GM18526 (cell line): ENCODE measurements around the gene SLC25A38.

Source experiments
- POLR2A ChIP-seq: IDR thresholded peaks from 3 replicates; pipeline ENCODE4 v1.6.1; 2011; ENCODE audit not compliant: insufficient read length; ENCODE audit errors: extremely low read depth

The SLC25A38 gene, protein sequence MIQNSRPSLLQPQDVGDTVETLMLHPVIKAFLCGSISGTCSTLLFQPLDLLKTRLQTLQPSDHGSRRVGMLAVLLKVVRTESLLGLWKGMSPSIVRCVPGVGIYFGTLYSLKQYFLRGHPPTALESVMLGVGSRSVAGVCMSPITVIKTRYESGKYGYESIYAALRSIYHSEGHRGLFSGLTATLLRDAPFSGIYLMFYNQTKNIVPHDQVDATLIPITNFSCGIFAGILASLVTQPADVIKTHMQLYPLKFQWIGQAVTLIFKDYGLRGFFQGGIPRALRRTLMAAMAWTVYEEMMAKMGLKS

DNA sequence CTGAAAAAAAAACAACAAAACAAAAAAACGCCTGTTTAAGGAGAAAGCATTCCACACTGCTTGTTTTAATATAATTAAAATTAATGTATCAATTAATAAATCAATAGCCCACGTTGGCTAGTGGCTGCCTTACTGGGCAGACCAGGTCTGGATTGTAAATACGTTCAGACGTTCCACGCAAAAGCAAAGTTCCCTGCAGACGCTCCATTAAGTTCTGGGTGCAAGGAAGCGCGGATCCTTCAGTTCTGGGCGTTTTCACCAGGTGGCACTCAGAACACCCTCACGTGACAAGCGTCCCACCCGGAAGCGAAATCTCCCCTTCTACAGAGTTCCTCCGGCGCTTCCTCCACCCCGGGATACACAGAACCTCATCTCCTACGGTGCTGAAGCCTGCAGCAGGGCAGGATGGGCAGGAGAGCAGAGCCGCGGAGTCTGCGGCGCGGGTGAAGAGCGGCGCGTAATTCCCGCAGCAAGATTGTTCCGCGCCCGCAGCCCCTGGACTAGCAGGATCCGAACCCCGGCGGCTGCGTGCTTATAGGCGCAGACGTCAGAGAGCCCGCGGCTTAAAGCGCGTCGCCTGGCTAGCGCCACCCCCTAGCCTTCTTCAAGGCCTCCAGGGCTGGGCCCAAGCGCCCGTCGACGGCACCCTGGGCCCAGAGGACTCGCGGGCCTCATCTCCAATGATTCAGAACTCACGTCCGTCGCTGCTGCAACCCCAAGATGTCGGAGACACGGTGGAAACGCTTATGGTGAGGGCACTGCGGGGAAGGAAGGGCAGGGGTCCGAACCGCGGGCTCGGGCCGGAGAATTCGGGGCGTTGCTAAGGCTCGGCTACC lies at the start of gene SLC25A38:
SLC25A38 (plus strand) TSS at position 326 of the 836 bp plus-strand sequence; CDS start at position 681, 355 bp downstream.
- TF ChIP-seq POLR2A, result peak; percentile 69

DNA sequence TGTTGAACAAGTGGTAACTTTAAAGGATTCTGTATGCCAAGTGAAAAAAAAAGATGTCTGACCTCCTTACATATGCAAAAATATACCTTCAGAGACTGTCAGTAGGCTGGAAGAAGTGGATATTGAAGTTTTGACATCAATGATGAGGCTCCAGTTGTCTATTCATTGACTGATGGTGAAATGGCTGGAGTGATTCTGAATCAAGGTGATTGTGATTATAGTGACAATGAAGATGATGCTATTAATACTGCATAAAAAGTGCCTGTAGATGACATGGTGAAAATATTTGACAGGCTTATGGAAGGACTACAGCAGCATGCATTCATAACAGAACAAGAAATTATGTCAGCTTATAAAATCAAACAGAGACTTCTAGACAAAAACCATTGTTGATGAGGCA lies 49.6 kb upstream of the SLC25A38 start:
- no peak for TF ChIP-seq POLR2A

DNA sequence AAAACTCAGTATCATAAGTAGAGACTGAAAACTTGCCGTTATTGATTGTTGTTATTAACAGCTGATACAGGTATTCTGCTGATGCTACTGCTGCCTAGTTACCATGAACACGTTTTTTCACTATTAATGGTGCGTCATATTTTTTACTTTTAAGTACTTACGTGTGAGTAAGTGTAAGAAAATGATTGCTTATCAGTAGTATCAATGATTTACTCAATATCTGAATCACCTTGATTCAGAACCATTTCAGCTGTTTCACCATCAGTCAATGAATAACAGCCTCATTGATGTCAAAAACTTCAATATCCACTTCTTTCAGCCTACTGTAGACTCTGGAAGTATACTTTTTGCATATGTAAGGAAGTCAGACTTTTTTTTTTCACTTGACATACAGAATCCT lies 49.0 kb upstream of the SLC25A38 start:
- TF ChIP-seq POLR2A, result no peak

DNA sequence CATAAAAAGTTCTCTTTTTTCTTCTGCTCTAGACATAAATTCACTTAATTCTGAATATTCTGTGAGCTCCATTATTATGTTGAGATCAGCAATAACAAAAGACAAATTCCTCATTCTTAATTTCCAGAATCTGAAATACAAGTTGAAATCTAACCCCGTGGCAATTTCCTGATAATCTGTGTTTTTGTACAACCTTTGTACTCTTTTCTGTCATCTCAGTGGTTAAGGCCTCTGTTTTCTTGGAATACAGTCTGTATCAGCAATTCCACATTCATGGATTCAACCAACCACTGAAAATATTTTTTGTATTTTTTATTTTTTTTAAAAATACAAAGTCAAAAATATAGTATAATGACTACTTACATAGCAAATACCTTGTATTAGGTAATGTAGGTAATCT lies 45.0 kb upstream of the SLC25A38 start:
- TF ChIP-seq POLR2A, result no peak

DNA sequence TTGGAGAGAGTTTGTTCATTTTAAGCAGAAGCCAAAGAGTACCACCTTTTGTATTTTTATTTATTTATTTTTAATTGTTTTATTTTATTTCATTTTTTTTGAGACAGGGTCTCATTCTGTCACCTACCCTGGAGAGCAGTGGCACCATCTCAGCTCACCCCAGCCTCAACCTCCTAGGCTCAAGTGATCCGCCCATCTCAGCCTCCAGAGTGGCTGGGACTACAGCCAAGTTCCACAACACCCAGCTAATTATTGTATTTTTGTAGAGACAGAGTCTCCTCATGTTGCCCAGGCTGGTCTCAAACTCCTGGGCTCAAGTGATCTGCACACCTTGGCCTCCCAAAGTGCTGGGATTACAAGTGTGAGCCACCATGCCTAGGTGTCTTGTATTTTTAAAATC lies 44.1 kb upstream of the SLC25A38 start:
- no peak for TF ChIP-seq POLR2A

DNA sequence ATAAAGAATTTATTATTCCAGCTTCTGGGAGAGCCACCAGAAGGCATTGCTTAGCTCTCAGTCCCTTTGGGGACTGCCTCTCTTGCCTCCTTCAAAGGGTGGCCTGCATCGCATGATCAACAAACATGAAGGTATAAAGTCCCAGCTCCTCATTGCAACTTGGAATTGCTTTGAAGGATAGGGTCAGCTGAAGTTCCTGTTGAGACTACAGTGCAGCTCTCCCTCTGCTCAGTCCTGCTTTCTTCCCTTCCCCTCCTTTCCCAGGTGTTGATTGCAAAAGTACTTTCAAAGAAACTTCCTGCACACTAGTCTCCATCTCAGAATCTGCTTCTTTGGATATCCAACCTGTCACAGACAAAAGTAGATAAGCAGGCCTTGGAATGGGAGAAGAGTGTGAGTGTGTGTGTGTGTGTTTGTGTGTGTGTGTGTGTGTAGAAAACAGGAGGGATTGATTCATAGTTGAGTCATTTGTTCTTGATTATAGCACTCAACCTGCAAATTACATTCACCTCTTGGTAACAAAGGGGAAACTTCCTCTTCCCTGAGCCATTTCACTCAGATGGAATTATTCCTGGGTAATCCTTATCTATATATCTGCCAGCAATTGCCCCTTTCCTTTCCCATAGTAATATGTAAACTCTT lies 40.0 kb upstream of the SLC25A38 start:
- TF ChIP-seq POLR2A, result no peak

DNA sequence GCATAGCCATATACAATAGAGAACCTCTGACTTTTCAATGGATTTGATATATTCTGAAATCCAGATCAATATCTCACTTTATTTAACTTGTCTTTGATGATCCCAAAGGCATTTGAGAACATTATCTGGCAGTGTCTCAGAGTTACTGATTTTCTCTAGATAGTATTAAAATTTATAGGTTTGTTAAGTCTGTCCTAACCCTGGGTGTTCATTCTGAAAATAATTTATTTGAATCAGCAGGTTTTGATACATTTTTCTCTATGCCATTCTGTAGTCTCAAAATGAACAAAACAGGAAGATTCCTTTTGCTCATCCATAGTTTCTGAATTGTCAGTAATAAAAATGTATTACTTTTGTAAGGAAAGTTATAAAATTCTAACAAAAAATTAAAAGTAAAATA lies 39.4 kb upstream of the SLC25A38 start:
- TF ChIP-seq POLR2A, result no peak

DNA sequence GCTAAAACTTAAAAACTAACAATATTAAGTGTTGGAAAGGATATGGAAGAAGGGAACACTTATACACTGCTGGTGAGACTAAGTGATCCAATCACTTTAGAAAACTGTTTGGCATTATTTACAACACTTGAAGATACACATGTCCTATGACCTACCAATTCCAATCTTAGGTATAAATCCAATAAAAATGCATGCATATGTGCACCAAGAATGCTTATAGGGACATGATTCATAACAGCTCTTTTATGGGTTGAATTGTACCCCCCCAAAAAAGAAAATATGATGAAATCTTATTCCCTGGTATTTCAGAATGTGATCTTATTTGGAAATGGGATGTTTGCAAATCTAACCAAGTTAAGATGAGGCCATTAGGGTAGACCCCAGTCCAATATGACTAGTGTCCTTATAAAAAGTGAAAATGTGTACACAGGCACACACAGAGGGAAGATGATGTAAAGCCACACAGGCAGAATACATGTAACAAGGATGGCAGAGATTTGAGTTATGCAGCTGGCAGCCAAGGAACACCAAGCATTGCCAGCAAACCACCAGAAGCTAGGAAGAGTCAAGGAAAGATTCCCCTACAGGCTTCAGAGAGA lies 38.3 kb upstream of the SLC25A38 start:
- no peak for TF ChIP-seq POLR2A

DNA sequence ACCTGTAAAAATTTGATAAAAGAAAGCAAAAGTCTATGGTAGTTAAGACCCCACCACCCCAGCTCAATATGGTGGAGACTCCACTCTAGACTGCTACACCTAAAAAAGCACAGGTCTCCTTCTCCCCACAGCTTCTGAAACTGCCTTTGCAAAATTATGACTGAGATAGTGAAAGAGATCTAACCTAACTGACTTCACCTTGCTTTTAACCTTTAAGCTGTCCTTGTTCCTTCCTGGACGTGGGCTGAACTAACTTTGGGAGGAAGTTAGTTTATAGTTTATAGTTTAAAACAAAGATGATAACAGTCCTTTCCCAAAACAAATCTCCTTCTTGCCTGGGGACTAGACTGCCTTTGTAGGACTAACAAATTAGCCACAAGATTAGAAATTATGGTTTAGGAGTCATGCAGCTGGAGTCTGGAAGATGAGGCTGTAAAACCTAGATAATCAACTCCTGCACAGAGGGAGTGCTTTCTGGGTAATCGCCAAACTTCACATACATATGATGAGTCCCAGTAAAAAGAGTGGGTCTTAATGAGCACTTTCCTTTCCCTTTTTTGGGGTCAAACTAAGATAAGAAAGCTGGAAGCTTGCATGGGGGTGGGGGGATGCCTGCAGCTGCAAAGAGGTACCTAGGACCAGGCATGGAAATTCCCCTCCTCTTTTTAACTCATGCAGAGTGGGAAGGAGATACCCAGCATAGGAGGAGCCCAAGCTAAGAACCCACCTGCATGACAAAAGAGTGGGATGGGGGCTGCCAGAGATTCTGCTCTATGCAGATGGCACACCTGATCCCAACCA lies 36.2 kb upstream of the SLC25A38 start:
- no peak for TF ChIP-seq POLR2A

DNA sequence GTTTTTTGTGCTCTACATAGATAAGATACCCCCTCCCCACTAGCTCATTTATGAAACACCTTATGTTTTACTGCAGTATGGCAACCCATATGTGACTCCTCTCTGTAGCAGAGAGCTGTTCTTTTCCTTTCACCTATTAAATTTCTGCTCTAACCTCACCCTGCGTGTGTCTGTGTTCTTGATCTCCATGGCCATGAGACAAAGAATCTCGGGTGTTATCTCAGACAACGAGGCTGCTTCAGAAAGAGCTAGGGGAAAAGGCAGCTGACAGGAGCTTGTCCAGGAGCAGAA lies 35.6 kb upstream of the SLC25A38 start:
- no peak for TF ChIP-seq POLR2A

DNA sequence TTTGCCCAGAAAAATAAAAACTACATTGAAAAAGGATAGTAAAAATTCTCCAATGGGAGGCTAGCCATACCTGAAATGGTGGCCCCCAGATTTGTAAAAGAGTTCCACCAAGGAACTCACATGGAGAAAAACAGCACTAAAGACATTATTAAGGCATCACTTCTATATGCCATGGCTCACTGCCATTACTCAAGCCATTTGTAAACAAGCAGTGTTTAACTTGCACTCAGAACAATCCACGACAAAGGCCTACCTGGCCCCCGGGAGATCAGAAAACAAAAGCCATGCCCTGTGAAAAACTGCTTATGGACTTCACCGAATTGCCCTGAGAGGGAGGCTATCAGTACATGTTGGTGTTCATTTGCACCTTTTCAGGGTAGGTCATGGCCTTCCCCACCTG lies 34.1 kb upstream of the SLC25A38 start:
- no peak for TF ChIP-seq POLR2A

DNA sequence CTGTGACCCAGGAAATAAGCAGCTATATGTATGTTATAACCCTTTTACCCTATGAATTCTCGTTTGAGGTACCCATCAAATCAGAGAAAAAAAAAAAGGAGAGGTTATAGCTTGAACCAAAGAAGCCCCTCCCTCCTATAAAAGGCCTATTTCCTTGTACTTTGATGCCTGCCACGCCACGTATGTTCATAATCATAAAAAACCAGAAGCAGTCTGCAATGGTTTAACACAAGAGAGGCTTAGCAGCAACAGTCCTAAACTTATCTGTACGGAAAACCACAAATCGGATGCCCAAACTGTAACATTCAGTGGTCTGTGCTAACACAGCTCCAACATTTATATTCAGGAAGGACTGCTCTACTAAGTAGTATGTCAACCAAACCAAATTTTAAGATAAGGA lies 32.5 kb upstream of the SLC25A38 start:
- TF ChIP-seq POLR2A, result no peak

DNA sequence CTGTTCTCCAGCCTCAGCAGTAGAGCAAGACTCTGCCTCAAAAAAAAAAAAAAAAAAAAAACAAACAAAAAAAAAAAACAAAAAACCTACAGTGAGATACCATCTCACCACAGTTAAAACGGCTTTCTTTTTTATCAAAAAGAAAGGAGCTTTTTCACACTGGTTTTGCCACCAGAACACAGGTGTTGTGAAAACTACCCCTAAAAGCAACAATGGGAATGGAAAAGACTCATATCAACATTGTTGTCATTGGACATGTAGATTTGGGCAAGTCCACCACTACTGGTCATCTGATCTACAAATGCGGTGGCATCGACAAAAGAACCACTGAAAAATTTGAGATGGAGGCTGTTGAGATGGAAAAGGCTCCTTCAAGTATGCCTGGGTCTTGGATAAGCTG lies 24.8 kb upstream of the SLC25A38 start:
- TF ChIP-seq POLR2A, result no peak

DNA sequence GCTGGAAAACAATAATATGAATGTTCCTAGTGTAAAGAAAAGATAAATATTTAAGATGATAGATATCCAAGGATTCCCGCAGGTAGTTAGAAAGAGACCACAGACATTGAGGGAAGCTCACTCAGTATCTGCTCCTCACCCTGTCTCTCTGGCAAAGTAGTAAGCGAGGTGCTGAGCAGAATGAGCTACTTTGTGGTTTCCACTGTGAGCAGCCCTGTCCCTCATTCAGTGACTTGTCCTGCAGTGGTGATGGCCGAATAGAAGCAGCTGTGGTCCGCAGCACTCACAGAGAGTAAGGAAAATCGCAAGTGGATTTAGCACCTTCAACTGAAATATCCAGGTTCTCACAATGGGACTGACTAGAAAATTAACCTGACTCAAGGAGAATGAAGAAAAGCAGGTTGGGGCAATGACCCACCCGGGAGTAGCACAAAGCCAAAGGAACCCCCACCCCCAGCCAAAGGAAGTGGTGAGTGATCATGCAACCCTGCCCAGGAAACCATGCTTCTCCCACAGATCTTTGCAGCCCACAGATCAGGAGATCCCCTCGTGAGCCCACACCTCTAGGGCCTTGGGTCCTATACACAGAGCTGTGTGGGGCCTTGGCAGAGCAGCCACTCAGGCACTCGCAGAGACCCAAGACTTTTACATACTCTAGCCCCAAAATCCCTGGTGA lies 21.8 kb upstream of the SLC25A38 start:
- TF ChIP-seq POLR2A, result no peak
